GM12878 (cell line): ENCODE results near the gene BPNT1. TPM values are rescaled to one million over a fixed set of nuclear protein-coding genes. Genes with fewer than 3 reads are reported as not detected.

Source experiments
- ATAC-seq: fragments of 200-7000 bp; cut with Tn5 transposase; 3 replicates; pipeline ENCODE4 v1.9.1; 2020; ENCODE audit warnings: mild to moderate bottlenecking, moderate library complexity
- BruUV-seq: library from RNA; stranded (reverse); fragments of 400-500 nt; replicated peaks from 2 replicates; lab custom pipeline; 2021; lab: Mats Ljungman, UMichigan
- CTCF ChIA-PET: fragments of 300-600 bp; sonication (Branson Sonifier 250); formaldehyde crosslinking; extraction: SDS; loops from one replicate; lab custom pipeline; 2021; ENCODE audit warnings: inconsistent platforms; lab: Yijun Ruan, JAX
- POLR2A ChIA-PET: fragments of 350-600 bp; formaldehyde crosslinking; extraction: SDS; loops from one replicate; lab custom pipeline; 2021; ENCODE audit warnings: inconsistent platforms; lab: Charles Lee
- RAD21 ChIA-PET: fragments of 300-600 bp; sonication (Branson Sonifier 250); formaldehyde crosslinking; loops from one replicate; lab custom pipeline; 2023; ENCODE audit warnings: antibody characterized with exemption; ENCODE audit not compliant: unreplicated experiment; lab: Charles Lee
- SMC1A ChIA-PET: fragments of 300-600 bp; sonication (Branson Sonifier 250); formaldehyde crosslinking; loops from one replicate; lab custom pipeline; 2023; ENCODE audit not compliant: unreplicated experiment, uncharacterized antibody; lab: Charles Lee
- DNase-seq: peaks from one replicate; pipeline ENCODE4 v3.0.0-alpha.2; 2011; ENCODE audit warnings: low read depth, low spot score
- FAIRE-seq: peaks from 3 replicates; lab custom pipeline; 2011; peaks lifted over from hg19 to GRCh38; lab: Jason Lieb, UNC
- H2AFZ ChIP-seq: 2 replicates; pipeline ENCODE4 v1.6.0; 2011; ENCODE audit warnings: low read depth, low read length, control low read depth; ENCODE audit not compliant: control insufficient read depth
- H3K27ac ChIP-seq: 2 replicates; pipeline ENCODE4 v1.5.1; 2011; ENCODE audit warnings: control low read depth; ENCODE audit not compliant: control insufficient read depth, insufficient read depth
- H3K27me3 ChIP-seq, 2 experiments: replicated peaks in 1 of 2; 2 replicates each; pipeline versions ENCODE4 v1.6.0 to v1.6.1; 2011; ENCODE audit warnings: low read length in 1 of 2; ENCODE audit not compliant: control insufficient read depth in 2 of 2, insufficient read depth in 2 of 2
- H3K36me3 ChIP-seq, 2 experiments: 2 replicates each; pipeline ENCODE4 v1.5.1; 2011; ENCODE audit warnings: low read length in 1 of 2; ENCODE audit not compliant: control insufficient read depth in 2 of 2, insufficient read depth in 2 of 2
- H3K4me1 ChIP-seq: 2 replicates; pipeline ENCODE4 v1.6.1; 2011; ENCODE audit warnings: mild to moderate bottlenecking, low read length, moderate library complexity, mixed read lengths; ENCODE audit not compliant: control insufficient read depth, insufficient read depth
- H3K4me2 ChIP-seq: 2 replicates; pipeline ENCODE4 v1.6.0; 2011; ENCODE audit warnings: control low read depth; ENCODE audit not compliant: control insufficient read depth, insufficient read depth
- H3K4me3 ChIP-seq: fragments of 200-600 bp; sonication (generic); 2 replicates; pipeline ENCODE4 v1.5.1; 2016
- H3K79me2 ChIP-seq: 2 replicates; pipeline ENCODE4 v1.6.0; 2011; ENCODE audit warnings: low read length; ENCODE audit not compliant: control insufficient read depth, insufficient read depth
- H3K9ac ChIP-seq: 2 replicates; pipeline ENCODE4 v1.8.0; 2011; ENCODE audit warnings: low read length, control low read depth, mixed read lengths; ENCODE audit not compliant: control insufficient read depth, insufficient read depth
- H3K9me3 ChIP-seq: replicated peaks from 3 replicates; pipeline ENCODE4 v1.5.1; 2011; ENCODE audit warnings: mild to moderate bottlenecking, low read length; ENCODE audit not compliant: control insufficient read depth, insufficient read depth
- H4K20me1 ChIP-seq: 2 replicates; pipeline ENCODE4 v1.6.0; 2011; ENCODE audit not compliant: control insufficient read depth, insufficient read depth
- BCL11A ChIP-seq: IDR thresholded peaks from 2 replicates; pipeline ENCODE4 v1.6.1; 2011; ENCODE audit warnings: low read depth, low read length
- BHLHE40 ChIP-seq, 2 experiments: fragments of 450-650 bp in 1 of 2; IDR thresholded peaks; 2 replicates each; pipeline ENCODE4 v1.6.1; 2011 to 2017; ENCODE audit warnings: low read depth in 2 of 2, borderline replicate concordance in 1 of 2, improper control_type of control experiment in 1 of 2, low read length in 1 of 2, mild to moderate bottlenecking in 1 of 2
- BRCA1 ChIP-seq: IDR thresholded peaks from 2 replicates; pipeline ENCODE4 v1.6.1; 2011; ENCODE audit warnings: low read depth, low read length, improper control_type of control experiment
- CEBPB ChIP-seq, 2 experiments: fragments of 150-350 bp in 1 of 2; IDR thresholded peaks; 2 replicates each; pipeline ENCODE4 v1.6.1; 2012 to 2014; ENCODE audit warnings: low read depth in 2 of 2, low read length in 2 of 2, borderline replicate concordance in 1 of 2, inconsistent platforms in 1 of 2
- CHD4 ChIP-seq: fragments of 200-600 bp; sonication (generic); IDR thresholded peaks from 2 replicates; pipeline ENCODE4 v1.6.1; 2016; ENCODE audit warnings: mild to moderate bottlenecking
- E2F8 ChIP-seq: fragments of 450-650 bp; IDR thresholded peaks from 2 replicates; pipeline ENCODE4 v1.6.1; 2018; ENCODE audit warnings: mild to moderate bottlenecking, low read depth, moderate library complexity; ENCODE audit not compliant: partially characterized antibody
- IKZF2 ChIP-seq, 2 experiments: fragments of 450-650 bp; IDR thresholded peaks; 2 replicates each; pipeline ENCODE4 v1.6.1; 2017; ENCODE audit warnings: mild to moderate bottlenecking in 2 of 2, moderate library complexity in 2 of 2
- LARP7 ChIP-seq: fragments of 450-650 bp; IDR thresholded peaks from 2 replicates; pipeline ENCODE4 v1.6.1; 2017; ENCODE audit warnings: mild to moderate bottlenecking
- NBN ChIP-seq: fragments of 450-650 bp; IDR thresholded peaks from 2 replicates; pipeline ENCODE4 v1.6.1; 2016
- RFX5 ChIP-seq: IDR thresholded peaks from 2 replicates; pipeline ENCODE4 v1.6.1; 2011; ENCODE audit warnings: low read depth, low read length, improper control_type of control experiment
- STAT3 ChIP-seq: IDR thresholded peaks from 2 replicates; pipeline ENCODE4 v1.6.1; 2011; ENCODE audit warnings: low read depth, low read length, improper control_type of control experiment
- WGBS: methylation state at CpG from one replicate; pipeline ENCODE4 v1.1.6; 2016; ENCODE audit warnings: low lambda C conversion rate; ENCODE audit not compliant: insufficient replicate concordance, insufficient coverage; ENCODE audit errors: missing lambda C conversion rate; 5-methylcytosine and 5-hydroxymethylcytosine counted together
- in situ Hi-C: fragments of 300-500 bp; cut with MboI; formaldehyde crosslinking; loops from 9 replicates; pipeline ENCODE4 v1.14.3; 2018; ENCODE audit warnings: mixed read lengths
- intact Hi-C: fragments of 100-400 bp; cut with micrococcal nuclease; formaldehyde crosslinking; loops from one replicate; pipeline ENCODE4 v1.14.2; 2022; ENCODE audit not compliant: unreplicated experiment
- polyA plus RNA-seq, 11 experiments: library from polyadenylated mRNA; depleted of rRNA in 4 of 11; unstranded in 6 of 11; stranded (reverse) in 5 of 11; fragments of >200 nt; fragmentation: Nextera tagmentation in 4 of 11; fragmentation: Illumina TruSeq in 1 of 11; extraction: Ambion mirVana in 4 of 11; extraction: Trizol in 1 of 11; gene quantifications; 1 replicate in 1 of 11; 2 replicates in 10 of 11; pipeline versions ENCODE4 v1.2.1 to v1.2.3, GENCODE V29; 2011 to 2016; ENCODE audit warnings: inconsistent platforms in 2 of 11, missing spikeins in 2 of 11, low read depth in 1 of 11
- total RNA-seq, 4 experiments: library from RNA; depleted of rRNA in 3 of 4; stranded (reverse); fragments of >200 nt in 3 of 4; fragmentation: Illumina TruSeq in 1 of 4; extraction: Trizol in 1 of 4; gene quantifications; 2 replicates each; pipeline versions ENCODE4 v1.2.1 to v1.2.3, GENCODE V29; 2013 to 2021

Gene BPNT1
- total and polyA plus RNA-seq, 10 of the 15 experiments (the other 5 are each of a cell fraction or from before 2014, with no cell fraction given): 35.5 to 78.4 (median 45.4) TPM

DNA sequence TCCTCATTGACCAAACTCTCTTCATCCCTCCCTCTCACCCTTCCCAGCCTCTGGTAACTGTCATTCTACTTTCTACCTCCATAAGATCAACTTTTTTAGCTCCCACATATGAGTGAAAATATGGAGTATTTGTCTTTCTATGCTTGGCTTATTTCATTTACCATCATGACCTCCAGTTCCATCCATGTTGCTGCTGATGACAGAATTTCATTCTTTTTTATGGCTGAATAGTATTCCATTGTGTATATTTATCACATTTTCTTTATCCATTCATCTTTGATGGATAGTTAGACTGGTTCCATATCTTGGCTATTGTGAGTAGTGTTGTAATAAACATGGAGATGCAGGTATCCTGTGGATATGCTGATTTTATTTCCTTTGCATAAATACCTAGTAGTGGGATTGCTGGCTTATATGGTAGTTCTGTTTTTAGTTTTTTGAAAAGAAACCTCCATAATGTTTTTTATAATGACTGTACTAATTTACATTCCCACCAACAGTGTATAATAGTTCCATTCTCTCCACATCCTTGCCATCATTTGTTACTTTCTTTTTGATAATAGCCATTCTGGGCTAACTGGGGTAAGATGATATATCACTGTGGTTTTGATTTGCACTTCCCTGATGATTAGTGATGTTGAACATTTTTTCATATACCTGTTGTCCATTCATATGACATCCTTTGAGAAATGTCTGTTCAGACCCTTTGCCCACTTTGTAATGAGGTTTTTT is 40.1 kb upstream of the BPNT1 start:
- FAIRE-seq (no peak), ATAC-seq (no peak), DNase-seq (no peak)
- no peaks in the 10 kb centered on the region for H3K4me1 ChIP-seq
- SMC1A ChIA-PET: interaction anchor here (0.6 kb wide), 1 partner anchor 10 kb away, joined by 3 read pairs; no protein-coding TSS in a partner anchor
- no peak overlapping the region for H2AFZ ChIP-seq
- in situ Hi-C loops: no loop called here
- peaks cover 2% of the 10 kb centered on the region; the same call in 1 of the 3 replicates for H3K9me3 ChIP-seq
- no peak overlapping the region for H3K9ac ChIP-seq
- H3K27ac ChIP-seq: no peak overlapping the region
- no peak overlapping the region for H3K4me2 ChIP-seq
- TF ChIP-seq CHD4 (no peak), CEBPB (IDR thresholded peaks at IDR 0.05; ENCODE audit: borderline replicate concordance in 1 of 2, low read depth in 2 of 2, low read length in 2 of 2) (no peak), NBN (no peak), LARP7 (no peak)
- H3K4me3 ChIP-seq: no peak overlapping the region
- no TSS peak for BruUV-seq
- no peaks in the 10 kb centered on the region for H4K20me1 ChIP-seq
- H3K27me3 ChIP-seq: no peaks in the 10 kb centered on the region
- H3K36me3 ChIP-seq: peaks cover 1 to 7% of the 10 kb centered on the region in 2 experiments; a peak in 2 of 4 replicates
- CTCF ChIA-PET: no interaction called here
- POLR2A ChIA-PET: no interaction called here
- RAD21 ChIA-PET: no interaction called here
- intact Hi-C loops: no loop called here
- no peaks in the 10 kb centered on the region for H3K79me2 ChIP-seq

GRCh38 chr1:220127076-220127475 is 37.5 kb upstream of the BPNT1 start:
- ChIA-PET CTCF (no interaction called here), POLR2A (no interaction called here), RAD21 (interaction anchor here (0.7 kb wide), 1 partner anchor 11 kb away, joined by 3 read pairs; no protein-coding TSS in a partner anchor), SMC1A (no interaction called here)
- Histone ChIP-seq H3K27ac (no peak overlapping the region), H4K20me1 (no peaks in the 10 kb centered on the region), H3K4me1 (no peaks in the 10 kb centered on the region), H3K9ac (no peak overlapping the region), H2AFZ (no peak overlapping the region), H3K4me2 (no peak overlapping the region), H3K36me3 (peaks cover 1 to 7% of the 10 kb centered on the region in 2 experiments; a peak in 2 of 4 replicates), H3K79me2 (no peaks in the 10 kb centered on the region), H3K27me3 (no peaks in the 10 kb centered on the region), H3K9me3 (peaks cover 2% of the 10 kb centered on the region; the same call in 1 of the 3 replicates), H3K4me3 (no peak overlapping the region)
- intact Hi-C loops: no loop called here
- no peak for DNase-seq
- BruUV-seq: no TSS peak
- 87% methylated on average over 3 of the region's 3 CpGs for WGBS
- no peak for ATAC-seq
- no peak for FAIRE-seq
- in situ Hi-C loops: no loop called here
- TF ChIP-seq E2F8 (no peak), BCL11A (no peak), BRCA1 (no peak), IKZF2 (IDR thresholded peaks at IDR 0.05) (no peak), RFX5 (no peak), BHLHE40 (IDR thresholded peaks at IDR 0.05; ENCODE audit: borderline replicate concordance in 1 of 2, low read depth in 2 of 2, low read length in 1 of 2) (no peak), STAT3 (no peak)
